Fibroblast of lung (primary cell): ENCODE measurements around the gene TMPRSS13. TPM values are rescaled to one million over a fixed set of nuclear protein-coding genes. Genes with fewer than 3 reads are reported as not detected.
"Not testable (repeated sequence)": the region's sequence is repeated elsewhere in the genome, so short reads cannot be mapped to it uniquely, and the experiment has no call there.

Source experiments
- DNase-seq, 2 donors: peaks; one replicate each; pipeline versions ENCODE4 v3.0.0 to v3.0.0-alpha.2; 2010; ENCODE audit warnings: low read depth in 2 of 2
- H2AFZ ChIP-seq: 2 replicates; pipeline ENCODE4 v1.5.1; 2012; ENCODE audit warnings: low read length, control low read depth, inconsistent platforms
- H3K27ac ChIP-seq: 2 replicates; pipeline ENCODE4 v1.5.1; 2011; ENCODE audit warnings: low read length, control low read depth; ENCODE audit not compliant: insufficient read depth
- H3K27me3 ChIP-seq: 2 replicates; pipeline ENCODE4 v1.5.1; 2011; ENCODE audit warnings: mild to moderate bottlenecking, low read length; ENCODE audit not compliant: control insufficient read depth, insufficient read depth
- H3K36me3 ChIP-seq: 2 replicates; pipeline ENCODE4 v1.5.1; 2011; ENCODE audit warnings: low read length; ENCODE audit not compliant: control insufficient read depth, insufficient read depth
- H3K4me1 ChIP-seq: 2 replicates; pipeline ENCODE4 v1.5.1; 2011; ENCODE audit warnings: low read length; ENCODE audit not compliant: control insufficient read depth, insufficient read depth; ENCODE audit errors: extremely low read depth
- H3K4me2 ChIP-seq: 2 replicates; pipeline ENCODE4 v1.5.1; 2011; ENCODE audit warnings: low read length, control low read depth; ENCODE audit not compliant: insufficient read depth; ENCODE audit errors: extremely low read depth
- H3K4me3 ChIP-seq, 4 experiments: fragments of 200-600 bp in 1 of 4; sonication (generic) in 1 of 4; replicated peaks in 1 of 4; 2 replicates each; pipeline ENCODE4 v1.5.1; 2011 to 2016; ENCODE audit warnings: low read length in 4 of 4, low read depth in 3 of 4, mild to moderate bottlenecking in 3 of 4, control low read depth in 2 of 4, inconsistent platforms in 1 of 4, mixed read lengths in 1 of 4; ENCODE audit not compliant: insufficient read depth in 1 of 4; ENCODE audit errors: control extremely low read depth in 1 of 4
- H3K79me2 ChIP-seq: 2 replicates; pipeline ENCODE4 v1.5.1; 2012; ENCODE audit warnings: mild to moderate bottlenecking, low read length, inconsistent platforms; ENCODE audit not compliant: control insufficient read depth, insufficient read depth
- H3K9ac ChIP-seq: 2 replicates; pipeline ENCODE4 v1.5.1; 2011; ENCODE audit warnings: mild to moderate bottlenecking, low read length, control low read depth; ENCODE audit not compliant: insufficient read depth
- H3K9me3 ChIP-seq: 2 replicates; pipeline ENCODE4 v1.5.1; 2012; ENCODE audit warnings: low read depth, low read length; ENCODE audit not compliant: control insufficient read depth, insufficient read depth
- H4K20me1 ChIP-seq: 2 replicates; pipeline ENCODE4 v1.5.1; 2011; ENCODE audit warnings: low read length; ENCODE audit not compliant: control insufficient read depth, insufficient read depth; ENCODE audit errors: extremely low read depth
- EZH2 ChIP-seq: IDR thresholded peaks from 2 replicates; pipeline ENCODE4 v1.5.1; 2012; ENCODE audit warnings: low read length, control low read depth, mild to moderate bottlenecking; ENCODE audit errors: missing control alignments
- polyA plus RNA-seq, 2 donors: library from polyadenylated mRNA; depleted of rRNA in 1 of 2; stranded (reverse) in 1 of 2; unstranded in 1 of 2; fragments of >200 nt; gene quantifications; 2 replicates each; pipeline ENCODE4 v1.2.1, GENCODE V29; 2011 to 2012; ENCODE audit warnings: missing spikeins in 1 of 2
- total RNA-seq: library from RNA; depleted of rRNA; stranded (reverse); fragments of >200 nt; gene quantifications from 2 replicates; pipeline ENCODE4 v1.2.1, GENCODE V29; 2014
- TF ChIP-seq, protein P1 (sequence below), 2 donors: IDR thresholded peaks in 1 of 2; conservative IDR thresholded peaks in 1 of 2; 1 replicate in 1 of 2; 2 replicates in 1 of 2; pipeline ENCODE4 v1.5.1; 2011 to 2012; ENCODE audit warnings: low read length in 2 of 2, control low read depth in 1 of 2, inconsistent platforms in 1 of 2, low read depth in 1 of 2, mild to moderate bottlenecking in 1 of 2

TMPRSS13 gene
- total and polyA plus RNA-seq, 2 donors (not counting 1 experiment from before 2014, with no cell fraction given), result not detected

DNA sequence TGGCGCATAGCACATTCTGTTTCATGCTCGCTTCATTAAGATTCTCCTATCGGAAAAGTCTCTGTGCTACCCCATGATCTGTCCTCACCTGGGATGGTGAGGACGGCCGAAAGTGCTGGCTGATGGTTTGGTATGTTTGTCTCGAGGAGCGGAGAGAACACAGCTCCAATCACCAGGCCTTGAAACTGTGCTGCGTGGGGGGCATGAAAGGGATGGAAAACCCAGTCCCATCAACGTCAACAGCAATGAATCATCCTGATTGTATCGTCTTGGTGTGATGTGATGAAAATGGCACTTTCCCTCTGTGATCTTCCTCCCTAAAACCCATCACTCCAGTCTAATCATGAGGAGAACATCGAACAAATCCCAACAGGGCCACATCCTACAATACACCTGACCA is 61.1 kb downstream of the TMPRSS13 start:
- H2AFZ ChIP-seq, result no peak overlapping the region

GRCh38 chr11:117866526-117866925 is 62.7 kb downstream of the TMPRSS13 start:
- no peak for DNase-seq
- Histone ChIP-seq H3K9ac (no peak overlapping the region), H3K27ac (no peak overlapping the region), H3K9me3 (no peaks in the 10 kb centered on the region), H2AFZ (no peak overlapping the region), H3K79me2 (no peaks in the 10 kb centered on the region), H3K36me3 (no peaks in the 10 kb centered on the region), H3K4me3 (no peak overlapping the region), H4K20me1 (no peaks in the 10 kb centered on the region), H3K27me3 (no peaks in the 10 kb centered on the region), H3K4me1 (no peaks in the 10 kb centered on the region), H3K4me2 (no peak overlapping the region)
- no peak for TF ChIP-seq EZH2
- TF ChIP-seq, protein P1, sequence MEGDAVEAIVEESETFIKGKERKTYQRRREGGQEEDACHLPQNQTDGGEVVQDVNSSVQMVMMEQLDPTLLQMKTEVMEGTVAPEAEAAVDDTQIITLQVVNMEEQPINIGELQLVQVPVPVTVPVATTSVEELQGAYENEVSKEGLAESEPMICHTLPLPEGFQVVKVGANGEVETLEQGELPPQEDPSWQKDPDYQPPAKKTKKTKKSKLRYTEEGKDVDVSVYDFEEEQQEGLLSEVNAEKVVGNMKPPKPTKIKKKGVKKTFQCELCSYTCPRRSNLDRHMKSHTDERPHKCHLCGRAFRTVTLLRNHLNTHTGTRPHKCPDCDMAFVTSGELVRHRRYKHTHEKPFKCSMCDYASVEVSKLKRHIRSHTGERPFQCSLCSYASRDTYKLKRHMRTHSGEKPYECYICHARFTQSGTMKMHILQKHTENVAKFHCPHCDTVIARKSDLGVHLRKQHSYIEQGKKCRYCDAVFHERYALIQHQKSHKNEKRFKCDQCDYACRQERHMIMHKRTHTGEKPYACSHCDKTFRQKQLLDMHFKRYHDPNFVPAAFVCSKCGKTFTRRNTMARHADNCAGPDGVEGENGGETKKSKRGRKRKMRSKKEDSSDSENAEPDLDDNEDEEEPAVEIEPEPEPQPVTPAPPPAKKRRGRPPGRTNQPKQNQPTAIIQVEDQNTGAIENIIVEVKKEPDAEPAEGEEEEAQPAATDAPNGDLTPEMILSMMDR (conservative IDR thresholded peaks at IDR 0.05 in 1 of 2, IDR thresholded peaks at IDR 0.05 in 1 of 2; ENCODE audit: low read depth in 1 of 2, low read length in 2 of 2), result no peak

More for the DNA sequence above, 61.1 kb downstream of the TMPRSS13 start:
- H3K4me2 ChIP-seq, result no peak overlapping the region
- DNase-seq, result no peak
- no peak overlapping the region for H3K4me3 ChIP-seq
- no peak overlapping the region for H3K9ac ChIP-seq
- no peaks in the 10 kb centered on the region for H3K36me3 ChIP-seq
- H3K79me2 ChIP-seq, result no peaks in the 10 kb centered on the region
- H3K4me1 ChIP-seq, result no peaks in the 10 kb centered on the region
- H4K20me1 ChIP-seq, result no peaks in the 10 kb centered on the region
- peaks cover 3% of the 10 kb centered on the region for H3K27me3 ChIP-seq
- TF ChIP-seq, protein P1 (conservative IDR thresholded peaks at IDR 0.05 in 1 of 2, IDR thresholded peaks at IDR 0.05 in 1 of 2; ENCODE audit: low read depth in 1 of 2, low read length in 2 of 2), result no peak
- TF ChIP-seq EZH2, result no peak
- no peak overlapping the region for H3K27ac ChIP-seq
- H3K9me3 ChIP-seq, result no peaks in the 10 kb centered on the region

DNA sequence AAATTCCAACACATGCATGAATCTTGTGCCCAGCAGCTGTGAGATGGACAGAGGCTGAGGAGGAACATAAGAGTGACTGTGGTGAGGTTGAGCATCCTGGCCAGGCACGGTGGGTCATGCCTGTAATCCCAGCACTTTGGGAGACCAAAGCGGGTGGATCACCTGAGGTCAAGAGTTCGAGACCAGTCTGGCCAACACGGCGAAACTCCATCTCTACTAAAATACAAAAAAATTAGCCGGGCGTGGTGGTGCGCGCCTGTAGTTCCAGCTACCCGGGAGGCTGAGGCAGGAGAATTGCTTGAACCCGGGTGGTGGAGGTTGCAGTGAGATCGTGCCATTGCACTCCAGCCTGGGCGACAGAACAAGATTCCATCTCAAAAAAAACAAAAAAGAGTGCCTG is 63.7 kb downstream of the TMPRSS13 start:
- not testable (repeated sequence) for H3K27me3 ChIP-seq, H3K79me2 ChIP-seq, H3K27ac ChIP-seq, H3K4me3 ChIP-seq, H4K20me1 ChIP-seq, DNase-seq, H3K4me2 ChIP-seq, H2AFZ ChIP-seq, H3K36me3 ChIP-seq, H3K9ac ChIP-seq, H3K4me1 ChIP-seq, H3K9me3 ChIP-seq
